ENCODE data around the gene RGS7.

Gene RGS7

GRCh38 chr1:240876071-240876470 lies 480.9 kb downstream of the RGS7 start:
- no peak for TF ChIP-seq CTCF (IDR thresholded peaks at IDR 0.05; ENCODE audit: extremely low read depth, missing control alignments)
- no peak for DNase-seq (ENCODE audit: low spot score)

GRCh38 chr1:240869071-240869470 lies 487.9 kb downstream of the RGS7 start:
- no peak for DNase-seq (ENCODE audit: low spot score)
- TF ChIP-seq CTCF (IDR thresholded peaks at IDR 0.05; ENCODE audit: extremely low read depth, missing control alignments): no peak

- TF ChIP-seq CTCF (IDR thresholded peaks at IDR 0.05; ENCODE audit: extremely low read depth, missing control alignments): no peak
These were observed 490.3 kb downstream of the RGS7 start for GRCh38 chr1:240866724-240867123.

GRCh38 chr1:240860023-240860422 lies 497.0 kb downstream of the RGS7 start:
- TF ChIP-seq CTCF (IDR thresholded peaks at IDR 0.05; ENCODE audit: extremely low read depth, missing control alignments): no peak
- DNase-seq (ENCODE audit: low spot score): no peak

More at GRCh38 chr1:240866724-240867123, 490.3 kb downstream of the RGS7 start:
- DNase-seq (ENCODE audit: low spot score): no peak

GRCh38 chr1:240854367-240854766 lies 502.6 kb downstream of the RGS7 start:
- no peak for TF ChIP-seq CTCF (IDR thresholded peaks at IDR 0.05; ENCODE audit: extremely low read depth, missing control alignments)
- DNase-seq (ENCODE audit: low spot score): no peak

- DNase-seq (ENCODE audit: low spot score): no peak
These were observed 509.7 kb downstream of the RGS7 start for GRCh38 chr1:240847325-240847724.

GRCh38 chr1:240844486-240844885 lies 512.5 kb downstream of the RGS7 start:
- DNase-seq (ENCODE audit: low spot score): no peak
- TF ChIP-seq CTCF (IDR thresholded peaks at IDR 0.05; ENCODE audit: extremely low read depth, missing control alignments): no peak

More at GRCh38 chr1:240847325-240847724, 509.7 kb downstream of the RGS7 start:
- TF ChIP-seq CTCF (IDR thresholded peaks at IDR 0.05; ENCODE audit: extremely low read depth, missing control alignments): no peak
